GM12801 (cell line): ENCODE data around the gene GMPPA.

Experiments
- CTCF ChIP-seq: IDR thresholded peaks from one replicate; pipeline ENCODE4 v1.5.1; 2011; ENCODE audit warnings: control low read depth; ENCODE audit not compliant: insufficient read length; ENCODE audit errors: extremely low read depth

GMPPA gene

GRCh38 chr2:219549619-219550018 lies 50.9 kb downstream of the GMPPA start:
- TF ChIP-seq CTCF: no peak

- no peak for TF ChIP-seq CTCF
Measured at GRCh38 chr2:219551441-219552381, 53.0 kb downstream of the GMPPA start.

- TF ChIP-seq CTCF: no peak
Measured at GRCh38 chr2:219552382-219553167, 53.9 kb downstream of the GMPPA start.

DNA sequence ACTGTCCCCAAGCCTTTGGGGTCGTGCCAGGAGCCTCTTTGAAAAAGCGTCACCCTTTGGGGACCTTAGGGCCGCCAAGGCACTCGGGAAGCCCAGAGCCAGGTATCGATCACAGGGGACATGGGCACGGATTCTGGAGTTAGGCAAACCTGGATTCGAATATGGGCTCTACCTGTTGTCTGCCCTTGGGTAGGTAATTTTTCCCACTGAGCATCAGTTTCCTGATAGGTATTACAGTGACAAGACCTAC lies 54.4 kb downstream of the GMPPA start:
- TF ChIP-seq CTCF: no peak

- TF ChIP-seq CTCF: no peak
Measured at GRCh38 chr2:219553463-219553963, 54.8 kb downstream of the GMPPA start.

DNA sequence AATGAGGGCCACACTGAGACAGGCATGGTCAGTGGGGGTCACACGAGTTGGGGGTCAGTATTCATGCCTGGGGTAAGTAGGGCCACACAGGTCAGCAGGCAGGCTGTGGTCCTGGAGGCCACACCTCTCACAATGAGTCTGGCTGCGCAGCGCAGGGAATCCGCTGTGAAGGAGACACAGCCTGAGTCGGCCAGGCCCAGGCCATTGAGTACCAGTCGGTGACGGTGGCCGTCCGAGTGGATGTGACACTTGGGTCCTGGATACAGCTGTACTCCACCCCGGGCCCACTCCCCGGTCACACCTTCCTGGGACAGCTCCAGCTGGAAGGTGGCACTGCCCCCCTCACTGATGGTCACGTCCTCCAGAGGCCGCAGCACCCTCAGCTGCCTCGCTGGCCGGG lies 55.7 kb downstream of the GMPPA start:
- no peak for TF ChIP-seq CTCF

GRCh38 chr2:219555956-219556355 lies 57.3 kb downstream of the GMPPA start:
- no peak for TF ChIP-seq CTCF
